Activated CD4-positive, CD25-positive, alpha-beta regulatory T cell (primary cell): ENCODE measurements around the gene NOP16.
A peak's percentile ranks its signal among the peaks of the same experiment; 100 is the strongest.

Experiments
- DNase-seq, 4 experiments: peaks; one replicate each; lab custom pipeline; 2025; lab: John Stamatoyannopoulos, UW

NOP16 gene

GRCh38 chr5:176386491-176386890 lies 1.9 kb downstream of the NOP16 start:
- DNase-seq = no peak

GRCh38 chr5:176384991-176385390 lies 3.4 kb downstream of the NOP16 start:
- DNase-seq = no peak

GRCh38 chr5:176384366-176384930 lies 4.0 kb downstream of the NOP16 start:
- no peak for DNase-seq

- DNase-seq = no peak
These were observed 4.4 kb downstream of the NOP16 start for GRCh38 chr5:176383961-176384360.

- no peak for DNase-seq
These were observed 5.0 kb downstream of the NOP16 start for GRCh38 chr5:176383248-176383905.

GRCh38 chr5:176382721-176383120 lies 5.7 kb downstream of the NOP16 start:
- no peak for DNase-seq

GRCh38 chr5:176381979-176382378 lies 6.4 kb downstream of the NOP16 start:
- DNase-seq = no peak

- DNase-seq = no peak
These were observed 7.0 kb downstream of the NOP16 start for GRCh38 chr5:176381423-176381822.

GRCh38 chr5:176379881-176380280 lies 8.5 kb downstream of the NOP16 start:
- DNase-seq = no peak

GRCh38 chr5:176373100-176373818 lies 15.1 kb downstream of the NOP16 start:
- DNase-seq = no peak

- DNase-seq = no peak
These were observed 16.5 kb downstream of the NOP16 start for GRCh38 chr5:176371621-176372539.

GRCh38 chr5:176369934-176370711 lies 18.3 kb downstream of the NOP16 start:
- DNase-seq = no peak

- no peak for DNase-seq
These were observed 19.7 kb downstream of the NOP16 start for GRCh38 chr5:176368726-176369125.

GRCh38 chr5:176366232-176366894 lies 22.0 kb downstream of the NOP16 start:
- no peak for DNase-seq

- peak; percentile 16 to 36 (median 26) for DNase-seq
These were observed 22.8 kb downstream of the NOP16 start, which contains the start of gene ARL10 for GRCh38 chr5:176365351-176366231. TSS of gene ARL10 (plus strand) at chr5:176365487. CDS start at chr5:176365564, 77 bp downstream.

- DNase-seq = no peak
These were observed 23.5 kb downstream of the NOP16 start for GRCh38 chr5:176364765-176365350.

GRCh38 chr5:176362233-176362490 lies 26.2 kb downstream of the NOP16 start:
- DNase-seq = no peak

GRCh38 chr5:176361437-176362232 lies 26.8 kb downstream of the NOP16 start, which contains the start of gene KIAA1191:
TSS of gene KIAA1191 (minus strand) at chr5:176361764. CDS start at chr5:176359508, 2,256 bp downstream.
- peak; percentile 75 to 91 (median 88) for DNase-seq
